Fibroblast of mammary gland (primary cell): ENCODE measurements around the gene PPFIA2.

Experiments used
- DNase-seq: peaks from one replicate; pipeline ENCODE4 v3.0.0-alpha.2; 2010; ENCODE audit warnings: low read depth
- H3K4me3 ChIP-seq: 2 replicates; pipeline ENCODE4 v1.5.1; 2011; ENCODE audit warnings: low read depth, mild to moderate bottlenecking, low read length, moderate library complexity; ENCODE audit not compliant: control insufficient read depth
- TF ChIP-seq, protein P1 (sequence below): conservative IDR thresholded peaks from 2 replicates; pipeline ENCODE4 v1.5.1; 2011; ENCODE audit warnings: low read depth, low read length, inconsistent platforms; ENCODE audit not compliant: control insufficient read depth, insufficient read depth

PPFIA2 gene

DNA sequence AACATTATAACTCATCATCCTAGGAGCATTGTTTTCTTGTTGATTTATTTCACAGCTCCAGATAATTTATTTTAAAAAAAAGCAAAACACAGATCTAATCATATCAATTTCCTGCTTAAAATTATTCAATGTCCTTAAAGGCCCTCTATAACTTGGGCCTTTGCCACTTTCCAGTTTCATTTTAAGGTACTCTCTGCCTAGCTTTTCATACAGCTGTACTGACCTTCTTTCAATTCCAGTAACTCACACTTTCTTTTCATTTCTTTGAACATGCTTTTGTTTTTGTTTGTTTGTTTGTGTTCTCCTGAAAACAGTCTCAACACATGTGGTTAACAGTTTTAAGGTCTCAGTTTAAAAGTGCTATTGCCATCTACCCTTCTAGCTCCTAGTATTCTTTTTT, 399.4 kb downstream of the PPFIA2 start:
- DNase-seq, result no peak
- H3K4me3 ChIP-seq, result no peak overlapping the region
- TF ChIP-seq, protein P1, sequence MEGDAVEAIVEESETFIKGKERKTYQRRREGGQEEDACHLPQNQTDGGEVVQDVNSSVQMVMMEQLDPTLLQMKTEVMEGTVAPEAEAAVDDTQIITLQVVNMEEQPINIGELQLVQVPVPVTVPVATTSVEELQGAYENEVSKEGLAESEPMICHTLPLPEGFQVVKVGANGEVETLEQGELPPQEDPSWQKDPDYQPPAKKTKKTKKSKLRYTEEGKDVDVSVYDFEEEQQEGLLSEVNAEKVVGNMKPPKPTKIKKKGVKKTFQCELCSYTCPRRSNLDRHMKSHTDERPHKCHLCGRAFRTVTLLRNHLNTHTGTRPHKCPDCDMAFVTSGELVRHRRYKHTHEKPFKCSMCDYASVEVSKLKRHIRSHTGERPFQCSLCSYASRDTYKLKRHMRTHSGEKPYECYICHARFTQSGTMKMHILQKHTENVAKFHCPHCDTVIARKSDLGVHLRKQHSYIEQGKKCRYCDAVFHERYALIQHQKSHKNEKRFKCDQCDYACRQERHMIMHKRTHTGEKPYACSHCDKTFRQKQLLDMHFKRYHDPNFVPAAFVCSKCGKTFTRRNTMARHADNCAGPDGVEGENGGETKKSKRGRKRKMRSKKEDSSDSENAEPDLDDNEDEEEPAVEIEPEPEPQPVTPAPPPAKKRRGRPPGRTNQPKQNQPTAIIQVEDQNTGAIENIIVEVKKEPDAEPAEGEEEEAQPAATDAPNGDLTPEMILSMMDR, result no peak

DNA sequence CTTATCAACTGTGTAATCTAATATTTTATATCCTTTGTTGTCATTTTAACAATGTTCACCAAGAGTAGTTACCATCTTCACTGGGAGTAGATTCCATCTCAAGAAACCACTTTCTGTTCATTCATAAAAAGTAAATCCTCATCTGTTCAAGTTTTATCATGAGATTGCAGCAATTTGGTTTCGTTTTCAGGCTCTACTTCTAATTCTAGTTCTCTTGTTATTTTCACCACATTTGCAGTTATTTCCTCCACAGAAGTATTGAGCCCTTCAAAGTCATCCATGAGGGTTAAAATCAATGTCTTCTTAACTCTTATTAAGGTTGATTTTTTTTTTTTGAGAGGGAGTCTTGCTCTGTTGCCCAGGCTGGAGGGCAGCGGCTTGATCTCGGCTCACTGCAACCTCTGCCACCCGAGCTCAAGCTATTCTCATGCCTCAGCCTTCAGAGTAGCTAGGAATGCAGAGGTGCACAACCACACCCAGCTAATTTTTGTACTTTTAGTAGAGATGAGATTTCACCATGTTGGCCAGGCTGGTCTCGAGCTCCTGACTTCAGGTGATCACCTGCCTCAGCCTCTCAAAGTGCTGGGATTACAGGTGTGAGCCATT, 404.7 kb downstream of the PPFIA2 start:
- H3K4me3 ChIP-seq, result no peak overlapping the region
- TF ChIP-seq, protein P1, result no peak
- no peak for DNase-seq

DNA sequence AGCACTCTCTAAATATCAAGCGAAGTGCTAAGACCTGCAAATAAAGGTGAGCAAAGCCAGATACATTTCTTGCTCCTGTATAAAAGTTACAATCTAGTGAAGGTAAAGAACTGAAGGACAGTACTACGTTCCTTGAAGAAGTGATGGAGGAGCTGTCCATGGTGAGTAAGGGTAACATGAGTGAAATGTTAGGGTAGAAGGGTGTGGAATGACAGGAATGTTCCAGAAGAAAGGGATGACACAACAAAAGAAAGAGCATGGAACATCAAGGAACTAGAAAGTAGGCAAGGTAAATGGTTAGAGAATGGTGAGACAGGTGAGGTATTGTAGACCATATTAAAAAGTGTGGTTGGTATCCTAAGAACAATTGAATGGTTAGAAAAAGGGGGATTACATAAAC, 408.8 kb downstream of the PPFIA2 start:
- no peak for DNase-seq
- TF ChIP-seq, protein P1, result no peak
- no peak overlapping the region for H3K4me3 ChIP-seq

DNA sequence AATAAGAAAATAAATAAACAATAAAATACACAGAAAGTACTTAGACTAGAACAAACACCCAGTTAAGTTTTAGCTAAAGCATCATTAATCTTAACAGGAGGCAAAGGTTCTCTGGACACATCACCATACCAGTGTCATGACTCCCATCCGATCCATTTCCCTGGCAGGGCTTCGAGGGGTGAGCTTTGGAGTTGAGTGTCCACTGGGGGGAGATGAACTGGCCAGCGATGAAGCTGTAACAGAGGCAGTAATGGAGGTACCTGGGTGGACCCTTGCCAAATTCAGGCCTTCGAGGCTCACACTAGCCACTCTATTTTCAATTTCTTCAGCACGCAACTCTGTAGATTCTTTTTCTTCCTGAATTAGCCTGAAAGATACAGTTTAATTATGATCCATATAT, 411.7 kb downstream of the PPFIA2 start:
- H3K4me3 ChIP-seq, result no peak overlapping the region
- TF ChIP-seq, protein P1, result no peak
- DNase-seq, result no peak

DNA sequence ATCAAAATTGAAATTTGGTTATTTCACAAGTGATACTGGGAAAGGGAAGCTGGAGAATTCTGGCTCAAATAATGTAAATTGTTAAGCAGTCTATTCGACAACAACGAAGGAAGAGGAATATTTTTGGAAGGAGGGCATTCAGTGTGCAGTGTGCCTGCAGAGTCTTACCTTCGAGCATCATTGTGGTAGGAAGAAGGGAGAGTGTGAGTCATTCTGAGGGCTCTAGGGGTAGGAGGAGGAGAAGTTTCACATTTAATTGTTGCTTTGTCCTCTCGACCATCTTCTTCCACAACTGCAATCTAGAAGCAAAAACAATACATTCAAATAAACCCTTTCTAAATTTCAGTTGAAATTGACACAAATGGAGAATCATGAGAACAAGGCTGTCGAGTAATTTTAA, 418.2 kb downstream of the PPFIA2 start:
- DNase-seq, result no peak
- TF ChIP-seq, protein P1, result no peak
- no peak overlapping the region for H3K4me3 ChIP-seq

DNA sequence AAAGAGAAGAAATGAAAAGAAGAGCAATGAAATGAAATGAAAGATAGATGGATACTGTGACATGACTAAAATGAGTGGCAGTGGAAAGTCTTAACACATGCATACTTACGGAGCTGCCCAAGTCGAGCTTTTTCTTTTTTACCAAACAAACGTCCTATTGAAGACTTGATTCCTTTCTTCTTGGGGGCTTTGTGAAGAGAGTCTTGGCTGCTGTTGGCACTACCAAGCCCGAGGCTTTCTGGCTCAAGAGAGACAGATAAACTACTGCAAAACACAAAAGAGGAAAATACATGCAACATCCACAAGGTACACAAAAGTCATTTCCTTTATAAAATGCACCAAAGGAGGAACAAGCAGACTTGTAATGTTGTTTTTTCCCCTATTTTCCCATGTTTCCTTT, 420.1 kb downstream of the PPFIA2 start:
- DNase-seq, result no peak
- H3K4me3 ChIP-seq, result no peak overlapping the region
- TF ChIP-seq, protein P1, result no peak

DNA sequence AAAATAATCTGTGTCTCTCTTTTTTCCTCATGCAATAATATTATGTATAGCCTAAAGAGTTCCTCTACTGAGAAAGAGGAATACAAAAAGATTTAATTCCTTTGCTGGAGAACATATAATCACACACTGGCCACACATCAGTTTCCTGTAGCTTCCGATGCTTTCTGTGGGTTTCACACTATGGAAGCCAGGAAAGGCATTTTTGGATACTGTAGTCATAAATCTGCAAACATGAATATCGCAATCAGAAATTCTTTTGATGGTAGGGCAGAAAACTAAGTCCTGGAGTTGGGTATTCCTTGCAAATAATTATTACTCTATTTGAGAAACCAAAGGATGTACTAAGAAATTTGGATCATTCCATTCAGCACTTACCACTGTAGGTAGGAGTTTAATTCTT, 421.3 kb downstream of the PPFIA2 start:
- DNase-seq, result peak; percentile 7

More for the DNA sequence above, 421.3 kb downstream of the PPFIA2 start:
- TF ChIP-seq, protein P1, result no peak
- no peak overlapping the region for H3K4me3 ChIP-seq
